Chondrocyte (in vitro differentiated cells): ENCODE measurements around the gene PPP6R2. TPM values are rescaled to one million over a fixed set of nuclear protein-coding genes. Genes with fewer than 3 reads are reported as not detected.
"Not testable (repeated sequence)": the region's sequence is repeated elsewhere in the genome, so short reads cannot be mapped to it uniquely, and the experiment has no call there.

ENCODE experiments used
- DNase-seq: peaks from one replicate; pipeline ENCODE4 v3.0.0; 2021; ENCODE audit warnings: mixed read lengths, low spot score
- H3K27ac Mint-ChIP-seq: one replicate; pipeline ENCODE4 v1.8.0; 2021; ENCODE audit warnings: mild to moderate bottlenecking, moderate library complexity, mixed read lengths; ENCODE audit not compliant: unreplicated experiment
- H3K27me3 Mint-ChIP-seq: 2 replicates; pipeline ENCODE4 v1.8.0; 2021; ENCODE audit warnings: low read depth, mixed read lengths
- H3K36me3 Mint-ChIP-seq: 2 replicates; pipeline ENCODE4 v1.8.0; 2021; ENCODE audit warnings: low read depth, mixed read lengths
- H3K4me1 Mint-ChIP-seq: 2 replicates; pipeline ENCODE4 v1.8.0; 2021; ENCODE audit warnings: low read depth, mild to moderate bottlenecking, mixed read lengths
- H3K4me3 Mint-ChIP-seq: one replicate; pipeline ENCODE4 v1.8.0; 2021; ENCODE audit warnings: mild to moderate bottlenecking, moderate library complexity, mixed read lengths; ENCODE audit not compliant: unreplicated experiment
- H3K9me3 Mint-ChIP-seq: 2 replicates; pipeline ENCODE4 v1.8.0; 2021; ENCODE audit warnings: low read depth, mixed read lengths
- CTCF ChIP-seq: fragments of 200-600 bp; sonication (generic); IDR thresholded peaks from 2 replicates; pipeline ENCODE4 v1.5.0; 2021; ENCODE audit warnings: antibody characterized with exemption, mild to moderate bottlenecking, moderate library complexity
- total RNA-seq: library from RNA; stranded (reverse); gene quantifications from 3 replicates; pipeline ENCODE4 v1.2.1, GENCODE V29; 2021

PPP6R2 gene
- total RNA-seq, 1 donor from 2014 or later, result 47.1 TPM

- Mint-ChIP-seq H3K4me1 (no peaks in the 10 kb centered on the region), H3K4me3 (no peak overlapping the region), H3K27me3 (no peaks in the 10 kb centered on the region), H3K36me3 (peaks cover 18% of the 10 kb centered on the region), H3K27ac (no peak overlapping the region), H3K9me3 (no peaks in the 10 kb centered on the region)
- DNase-seq, result no peak
- no peak for TF ChIP-seq CTCF
These were observed 89.2 kb downstream of the PPP6R2 start for GRCh38 chr22:50432131-50432876.

- H3K27ac Mint-ChIP-seq, H3K27me3 Mint-ChIP-seq, H3K9me3 Mint-ChIP-seq, H3K4me3 Mint-ChIP-seq, H3K4me1 Mint-ChIP-seq, DNase-seq: not testable (repeated sequence)
- peaks cover 18% of the 10 kb centered on the region for H3K36me3 Mint-ChIP-seq
These were observed 89.9 kb downstream of the PPP6R2 start for GRCh38 chr22:50432877-50433510.

GRCh38 chr22:50434849-50435248, 91.7 kb downstream of the PPP6R2 start:
- DNase-seq, result peak; percentile 88
- H3K27me3 Mint-ChIP-seq, result no peaks in the 10 kb centered on the region
- peak overlapping the region; percentile 2 for H3K27ac Mint-ChIP-seq
- no peaks in the 10 kb centered on the region for H3K4me1 Mint-ChIP-seq
- TF ChIP-seq CTCF, result no peak
- H3K36me3 Mint-ChIP-seq, result peaks cover 11% of the 10 kb centered on the region
- H3K9me3 Mint-ChIP-seq, result no peaks in the 10 kb centered on the region
- no peak overlapping the region for H3K4me3 Mint-ChIP-seq

- Mint-ChIP-seq H3K4me1 (no peaks in the 10 kb centered on the region), H3K27ac (peak overlapping the region; percentile 2), H3K36me3 (peaks cover 11% of the 10 kb centered on the region), H3K27me3 (no peaks in the 10 kb centered on the region), H3K9me3 (no peaks in the 10 kb centered on the region), H3K4me3 (no peak overlapping the region)
- TF ChIP-seq CTCF, result no peak
- no peak for DNase-seq
These were observed 92.3 kb downstream of the PPP6R2 start for GRCh38 chr22:50435291-50436014.

- H3K36me3 Mint-ChIP-seq, result peaks cover 9% of the 10 kb centered on the region
- H3K27ac Mint-ChIP-seq, result no peak overlapping the region
- H3K4me1 Mint-ChIP-seq, result no peaks in the 10 kb centered on the region
- H3K4me3 Mint-ChIP-seq, result no peak overlapping the region
- H3K27me3 Mint-ChIP-seq, result no peaks in the 10 kb centered on the region
- H3K9me3 Mint-ChIP-seq, result no peaks in the 10 kb centered on the region
- peak; percentile 92 for DNase-seq
- no peak for TF ChIP-seq CTCF
These were observed 93.1 kb downstream of the PPP6R2 start for GRCh38 chr22:50436015-50436830.
